NB4 (cell line): ENCODE measurements around the gene SLC44A4.

Experiments used
- CTCF ChIP-seq: IDR thresholded peaks from one replicate; pipeline ENCODE4 v1.5.1; 2012; ENCODE audit warnings: low read depth, low read length
- POLR2A ChIP-seq: IDR thresholded peaks from 2 replicates; pipeline ENCODE4 v1.6.1; 2011; ENCODE audit warnings: mild to moderate bottlenecking; ENCODE audit not compliant: insufficient read length; ENCODE audit errors: extremely low read depth

GRCh38 chr6:31879143-31879542 lies 346 bp upstream of the SLC44A4 start:
- TF ChIP-seq POLR2A: no peak
- no peak for TF ChIP-seq CTCF
